SKM-1 (cell line): ENCODE measurements around the gene SYNE2.

Experiments
- DNase-seq: peaks from one replicate; lab custom pipeline; 2025; ENCODE audit not compliant: unreplicated experiment; lab: John Stamatoyannopoulos, UW

Gene SYNE2

DNA sequence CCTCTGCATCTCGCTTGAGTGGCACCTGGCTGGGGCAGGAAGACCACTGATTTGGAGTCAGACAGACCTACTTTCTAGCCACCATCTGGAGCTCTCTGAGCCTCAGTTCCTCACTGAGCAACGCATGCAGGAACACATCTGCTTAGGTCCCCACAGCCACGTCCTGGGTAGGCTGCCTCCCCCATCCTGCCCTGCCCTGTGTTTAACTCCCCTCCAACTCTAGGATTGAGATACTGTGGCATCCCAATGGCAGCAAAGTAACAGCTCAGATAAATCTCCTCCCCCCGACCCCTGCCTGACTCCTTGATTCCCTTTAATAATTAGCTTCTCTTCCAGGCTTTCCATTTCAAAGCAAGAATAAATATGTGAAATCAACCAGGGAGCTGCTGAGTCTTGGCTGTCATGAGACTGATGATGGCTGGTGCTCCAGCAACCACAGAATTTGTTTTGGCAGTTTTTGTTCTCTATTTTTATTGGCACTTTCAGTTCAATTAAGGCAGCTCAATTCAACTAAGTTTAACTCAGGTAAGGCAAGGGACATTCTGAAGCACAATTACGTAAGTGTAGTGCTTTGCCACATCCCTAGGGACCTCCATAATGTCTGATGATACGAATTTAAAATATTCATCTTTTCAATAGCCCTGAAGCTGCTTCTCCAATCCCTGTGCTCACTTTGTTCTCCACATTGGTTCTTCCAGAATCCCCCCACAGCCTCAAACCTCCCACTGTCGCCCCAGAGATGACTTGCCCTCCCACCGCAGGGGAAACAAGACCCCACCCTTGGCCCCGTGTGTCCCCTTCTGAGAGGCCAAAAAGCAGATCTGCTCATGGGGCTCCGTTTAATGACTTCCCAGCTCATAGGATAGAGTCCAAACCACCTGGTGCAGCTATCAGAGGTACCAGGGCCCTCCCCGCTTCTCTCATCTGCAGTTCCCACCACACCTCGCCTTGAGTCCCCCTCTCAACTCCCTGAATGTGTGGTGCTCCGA is 383.1 kb downstream of the SYNE2 start:
- DNase-seq = no peak

DNA sequence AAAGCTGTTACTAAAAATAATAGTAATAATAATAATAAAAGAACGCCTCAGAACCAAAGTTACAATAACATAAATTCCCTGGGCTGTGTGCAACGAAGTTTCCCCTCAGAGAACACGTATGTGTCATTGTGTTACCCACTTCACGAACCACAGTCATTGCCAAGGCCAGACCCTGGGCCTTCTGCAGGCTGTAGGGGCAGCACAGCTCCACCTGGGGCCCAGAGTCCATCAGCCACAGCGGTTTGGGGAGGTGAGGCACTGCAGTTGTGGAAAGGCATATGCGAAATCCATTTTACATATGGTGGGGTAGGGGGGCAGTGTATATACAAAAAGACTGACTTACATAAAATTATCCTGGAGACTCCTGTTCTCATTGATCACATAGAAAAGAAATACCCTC is 385.2 kb downstream of the SYNE2 start:
- DNase-seq = no peak

- no peak for DNase-seq
Observed at GRCh38 chr14:64238631-64239030, 385.8 kb downstream of the SYNE2 start.

DNA sequence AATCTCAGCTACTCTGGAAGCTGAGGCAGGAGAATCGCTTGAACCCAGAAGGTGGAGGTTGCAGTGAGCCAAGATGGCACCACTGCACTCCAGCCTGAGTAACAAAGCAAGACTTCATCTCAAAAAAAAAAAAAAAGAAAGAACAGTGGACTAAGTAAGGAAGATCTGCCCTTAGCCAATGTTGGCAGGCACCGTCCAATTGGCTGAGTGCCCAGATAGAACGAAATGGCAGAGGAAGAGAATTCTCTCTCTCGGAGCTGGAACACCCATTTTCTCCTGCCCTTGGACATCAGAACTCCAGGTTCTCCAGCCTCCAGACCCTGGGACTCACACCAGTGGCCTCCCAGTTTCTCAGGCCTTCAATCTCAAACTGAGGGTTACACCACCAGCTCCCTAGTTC is 391.5 kb downstream of the SYNE2 start:
- no peak for DNase-seq

GRCh38 chr14:64245491-64245890 is 392.7 kb downstream of the SYNE2 start:
- DNase-seq = no peak

GRCh38 chr14:64246688-64247087 is 393.9 kb downstream of the SYNE2 start:
- DNase-seq = no peak

GRCh38 chr14:64247195-64247594 is 394.4 kb downstream of the SYNE2 start:
- no peak for DNase-seq

DNA sequence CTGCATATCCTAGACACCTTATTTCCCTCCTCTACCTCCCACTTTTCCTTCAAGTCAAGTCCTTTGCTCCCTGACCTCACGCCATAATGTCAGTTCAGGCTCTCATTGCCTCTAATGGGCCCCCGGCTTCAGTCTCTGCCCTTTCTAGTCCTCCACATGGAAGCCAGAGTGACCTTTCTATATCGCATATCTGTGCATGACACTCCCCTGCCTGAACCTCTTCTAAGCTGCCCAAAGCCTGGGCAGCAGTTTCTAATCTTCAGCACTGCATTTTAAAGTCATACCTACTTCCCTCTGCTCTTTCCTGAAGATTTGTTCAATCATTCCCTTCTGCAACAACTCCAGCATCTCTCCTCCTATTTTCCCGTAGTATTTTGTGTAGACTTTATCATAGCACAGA is 395.9 kb downstream of the SYNE2 start:
- DNase-seq = no peak

DNA sequence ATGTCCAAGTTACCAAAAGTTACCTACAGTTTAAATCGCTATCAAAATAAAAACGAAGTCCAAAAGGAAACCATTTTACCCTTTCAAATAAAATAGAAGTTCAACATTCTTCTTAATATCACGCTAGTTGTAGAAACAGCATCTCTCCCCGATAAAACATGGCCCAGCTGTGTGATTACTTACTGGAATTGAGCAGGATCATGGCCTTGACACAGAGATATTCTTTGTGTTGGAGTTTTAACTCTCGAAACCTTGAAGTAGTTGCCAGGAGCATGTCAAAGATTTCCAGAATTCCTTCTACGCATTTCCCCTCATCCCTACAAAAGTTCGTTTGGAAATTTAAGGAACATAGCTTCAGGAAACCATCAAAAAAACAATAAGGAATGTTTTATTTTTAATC is 396.6 kb downstream of the SYNE2 start:
- DNase-seq = no peak

- DNase-seq = no peak
Observed at GRCh38 chr14:64253672-64254071, 400.9 kb downstream of the SYNE2 start.

DNA sequence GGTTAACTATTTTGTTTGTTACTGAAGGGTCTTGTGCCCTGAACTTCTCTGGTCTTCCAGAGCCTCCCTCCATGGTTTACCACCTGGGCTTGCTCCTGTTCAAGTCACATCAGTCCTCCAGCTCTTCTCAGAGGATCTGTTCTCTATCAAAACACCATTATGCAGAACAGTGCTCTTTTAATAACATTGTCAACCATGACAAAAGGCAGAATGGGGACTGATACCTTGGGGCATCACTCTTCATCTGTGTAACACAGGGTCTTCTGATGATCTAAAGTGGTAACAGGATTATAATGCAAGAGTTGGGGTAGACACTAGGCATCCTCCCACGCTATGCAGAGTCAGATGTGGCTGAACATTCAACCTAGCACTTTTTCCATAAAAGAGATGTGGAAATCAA is 403.0 kb downstream of the SYNE2 start:
- no peak for DNase-seq

DNA sequence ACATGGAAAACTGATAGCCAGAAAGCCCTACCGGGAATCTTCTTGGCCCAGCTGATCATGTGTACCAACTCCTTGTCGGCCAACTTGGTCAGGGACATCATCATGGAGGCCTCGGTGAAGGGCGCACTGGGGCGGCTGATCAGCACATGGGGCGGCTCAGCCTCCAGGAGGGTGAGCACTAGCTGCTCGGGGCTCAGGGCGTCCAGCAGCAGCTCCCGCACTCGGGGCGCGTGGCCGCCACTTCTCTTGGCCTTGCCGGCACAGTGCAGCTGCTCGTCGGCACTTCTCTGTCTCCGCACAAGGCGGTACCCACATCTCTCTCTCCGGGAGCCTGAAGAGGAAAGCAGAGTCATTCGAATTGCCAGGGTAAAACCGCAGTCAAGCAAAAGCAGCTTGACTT is 407.6 kb downstream of the SYNE2 start:
- DNase-seq = no peak

GRCh38 chr14:64265222-64265621 is 412.4 kb downstream of the SYNE2 start:
- no peak for DNase-seq

GRCh38 chr14:64266239-64266638 is 413.4 kb downstream of the SYNE2 start:
- DNase-seq = no peak

DNA sequence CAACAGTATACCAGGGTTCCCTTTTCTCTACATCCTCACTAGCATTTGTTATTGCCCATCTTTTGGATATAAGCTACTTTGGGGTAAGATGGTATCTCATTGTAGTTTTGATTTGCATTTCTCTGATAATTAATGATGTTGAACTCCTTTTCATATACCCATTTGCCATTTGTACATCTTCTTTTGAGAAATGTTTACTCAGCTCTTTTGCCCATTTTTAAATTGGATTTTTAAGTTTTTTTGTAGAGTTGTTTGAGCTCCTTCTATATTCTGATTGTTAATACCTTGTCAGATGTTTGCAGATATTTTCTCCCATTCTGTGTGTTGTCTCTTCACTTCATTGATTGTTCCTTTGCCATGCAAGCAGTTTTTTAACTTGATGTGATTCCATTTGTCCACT is 419.2 kb downstream of the SYNE2 start:
- no peak for DNase-seq
